ENCODE measurements around the gene USP8.

USP8 gene

DNA sequence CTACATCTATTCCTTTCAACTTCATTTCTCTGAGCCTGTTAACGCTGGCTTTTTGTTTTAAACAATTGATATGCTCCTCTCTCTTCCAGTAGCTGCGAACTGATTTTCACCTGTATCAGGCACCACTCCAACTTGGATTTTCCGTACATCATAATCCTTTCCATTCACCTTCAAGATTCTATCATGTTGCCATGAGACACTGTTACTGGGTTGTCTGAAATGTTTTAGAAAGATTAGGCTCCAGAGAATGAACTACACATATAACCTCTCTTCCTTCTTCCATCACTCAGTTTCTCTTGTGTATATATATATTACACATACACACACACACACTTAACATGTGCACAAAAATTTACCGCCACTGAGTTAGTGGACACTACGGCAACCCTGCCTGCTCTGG is 122.4 kb downstream of the USP8 start, which contains the start of gene USP50:
USP50 (minus strand) TSS at position 101 of the 400 bp plus-strand sequence. CDS start 141 bp downstream, outside the sequence.
- no peak for DNase-seq

- DNase-seq = no peak
Observed at GRCh38 chr15:50549326-50549725, 125.1 kb downstream of the USP8 start.

GRCh38 chr15:50552238-50552637 is 128.0 kb downstream of the USP8 start:
- DNase-seq = no peak

GRCh38 chr15:50556642-50557371 is 132.6 kb downstream of the USP8 start:
- DNase-seq = no peak

DNA sequence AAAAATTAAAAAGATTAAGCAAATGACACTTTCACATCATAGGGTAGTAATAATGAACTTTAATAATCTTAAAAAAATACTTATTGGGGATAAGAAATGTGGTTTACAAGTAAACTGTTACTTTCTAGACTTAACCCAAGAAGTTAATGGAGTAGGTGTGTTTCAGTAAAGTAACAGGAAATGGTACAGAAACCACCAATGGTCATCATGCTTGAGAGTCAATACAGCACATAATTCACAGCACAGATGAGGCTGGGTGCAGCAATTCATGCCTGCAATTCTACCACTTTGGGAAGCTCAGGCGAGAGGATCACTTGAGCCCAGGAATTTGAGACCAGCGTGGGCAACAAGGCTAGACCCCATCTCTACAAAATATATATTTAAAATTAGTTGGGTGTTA is 133.8 kb downstream of the USP8 start:
- DNase-seq = no peak

DNA sequence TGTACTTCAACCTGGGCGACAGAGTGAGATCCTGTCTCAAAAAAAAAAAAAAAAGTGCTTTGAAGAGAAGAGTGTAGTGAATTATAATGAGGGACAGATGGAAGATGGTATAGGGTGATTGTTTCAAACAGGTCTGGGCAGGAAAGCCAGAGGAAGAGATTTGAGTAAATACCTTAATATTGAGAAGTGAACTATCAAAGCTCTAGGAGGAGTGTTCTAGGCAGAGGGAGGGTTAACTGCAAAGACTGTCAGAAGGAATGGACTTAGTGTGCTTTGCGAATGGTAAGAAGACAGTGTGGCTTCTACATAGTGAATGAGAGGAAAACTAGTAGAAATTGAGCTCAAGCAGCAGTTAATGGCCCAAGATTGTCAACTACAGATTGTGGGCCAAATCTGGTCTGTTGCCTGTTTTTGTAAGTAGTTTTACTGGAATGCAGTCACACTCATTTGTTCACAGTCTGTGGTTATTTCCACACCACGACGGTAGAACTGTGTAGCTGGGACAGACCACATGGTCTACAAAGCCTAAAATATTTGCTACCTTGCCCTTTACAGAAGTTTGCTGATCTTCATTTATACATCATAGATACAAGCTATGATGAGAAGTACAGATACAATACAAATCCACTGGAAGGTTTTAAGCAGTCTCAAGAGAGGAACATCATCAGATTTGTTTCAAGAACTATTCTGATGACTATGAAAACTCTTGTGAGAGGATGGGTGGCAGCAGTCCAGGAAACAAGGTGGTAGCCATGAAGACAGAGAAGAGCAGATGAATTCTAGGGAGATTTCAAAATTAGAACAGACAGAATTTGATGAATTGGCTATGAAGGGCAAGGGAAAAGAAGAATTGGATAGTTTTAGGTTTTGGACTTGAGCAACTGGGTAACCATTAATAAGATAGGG is 138.8 kb downstream of the USP8 start:
- no peak for DNase-seq

- no peak for DNase-seq
Observed at GRCh38 chr15:50563756-50564155, 139.6 kb downstream of the USP8 start.
